Activated CD8-positive, alpha-beta memory T cell treated with anti-CD3 and anti-CD28 coated beads for 1 hour (primary cell): ENCODE results near the gene TTC28.

Experiments used
- DNase-seq, 2 donors: peaks; one replicate each; pipeline ENCODE4 v3.0.0-alpha.2; 2020; ENCODE audit warnings: low read depth in 1 of 2; ENCODE audit errors: extremely low read depth in 1 of 2

TTC28 gene

DNA sequence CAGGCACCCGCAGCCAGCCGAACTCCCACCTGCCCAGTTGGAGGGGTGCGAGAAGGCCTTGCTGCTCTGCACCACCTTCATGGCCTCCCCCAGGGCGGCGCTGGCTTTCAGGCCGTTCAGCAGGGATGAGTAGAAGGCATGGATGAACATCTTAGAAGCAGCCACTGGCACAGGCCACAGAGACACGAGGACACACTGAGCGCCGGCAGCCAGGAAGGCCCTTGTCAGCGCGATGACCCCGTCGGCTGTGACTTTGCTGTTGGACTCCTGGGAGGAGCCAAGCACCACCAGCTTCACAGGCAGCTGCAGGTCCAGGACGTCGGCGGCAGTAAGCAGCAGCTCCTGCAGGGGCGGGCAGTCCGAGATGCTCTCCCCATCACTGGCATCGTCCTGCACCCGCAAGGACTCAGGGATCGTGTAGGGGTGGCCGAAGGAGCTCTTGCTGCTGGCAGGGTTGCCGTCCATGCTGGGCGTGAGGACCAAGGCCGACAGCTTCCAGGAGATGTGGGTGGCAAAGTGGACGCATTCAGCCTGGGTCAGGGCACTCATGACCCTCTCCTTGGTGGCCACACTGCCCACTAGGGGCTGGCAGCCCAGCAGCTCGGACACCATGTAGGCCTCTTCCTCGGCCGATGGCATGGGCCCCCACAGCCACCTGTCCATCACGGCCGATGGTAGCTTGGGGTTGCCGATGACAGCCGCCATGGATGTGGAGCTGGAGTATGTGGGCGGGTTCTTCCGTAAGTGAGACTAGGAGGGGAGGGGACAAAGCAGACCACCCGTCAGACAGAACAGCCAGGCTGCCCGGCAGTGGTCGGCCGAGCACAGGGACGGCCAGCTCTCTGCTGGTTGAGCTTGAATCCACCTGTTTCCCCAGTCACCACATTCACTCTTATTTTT is 680.9 kb downstream of the TTC28 start:
- DNase-seq: no peak

DNA sequence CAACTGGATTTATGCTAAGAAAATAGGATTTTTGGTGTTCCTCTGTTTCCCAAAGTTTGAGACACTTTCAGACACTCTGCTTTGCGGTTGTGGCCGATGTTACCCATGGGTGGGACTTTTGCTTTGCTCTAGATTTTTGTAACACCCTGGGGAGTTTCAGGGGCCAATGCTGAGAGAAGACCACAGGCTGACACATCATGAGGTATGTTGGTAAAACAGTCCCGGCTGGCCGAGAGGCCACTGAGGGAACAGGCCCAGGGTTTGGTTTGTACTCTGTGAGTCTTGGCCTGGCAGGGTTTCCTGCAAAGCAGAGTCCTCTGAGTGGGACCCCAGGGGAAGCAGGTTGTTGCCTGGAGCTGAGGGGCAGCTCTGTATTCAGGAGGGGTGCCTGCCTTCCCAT is 682.1 kb downstream of the TTC28 start:
- no peak for DNase-seq

DNA sequence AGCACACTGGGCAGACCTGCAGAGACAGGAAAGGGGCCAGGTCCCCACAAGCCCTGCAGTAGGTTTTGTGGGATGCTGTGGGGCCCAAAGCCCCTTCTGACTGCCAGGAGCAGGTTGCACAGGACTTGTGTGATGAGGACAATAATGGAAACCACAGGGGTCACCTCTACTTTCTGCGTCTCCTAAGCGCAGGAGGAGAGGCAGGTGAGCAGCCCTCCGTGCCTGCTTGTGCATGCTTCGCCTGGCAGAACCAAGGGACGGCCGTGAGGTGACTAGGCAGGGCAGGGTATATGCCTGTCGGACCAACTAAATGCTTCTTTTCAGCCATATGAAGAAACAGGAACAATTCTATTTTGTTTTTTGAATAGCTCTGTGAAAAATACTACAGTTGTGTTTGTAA is 682.7 kb downstream of the TTC28 start:
- DNase-seq: no peak

DNA sequence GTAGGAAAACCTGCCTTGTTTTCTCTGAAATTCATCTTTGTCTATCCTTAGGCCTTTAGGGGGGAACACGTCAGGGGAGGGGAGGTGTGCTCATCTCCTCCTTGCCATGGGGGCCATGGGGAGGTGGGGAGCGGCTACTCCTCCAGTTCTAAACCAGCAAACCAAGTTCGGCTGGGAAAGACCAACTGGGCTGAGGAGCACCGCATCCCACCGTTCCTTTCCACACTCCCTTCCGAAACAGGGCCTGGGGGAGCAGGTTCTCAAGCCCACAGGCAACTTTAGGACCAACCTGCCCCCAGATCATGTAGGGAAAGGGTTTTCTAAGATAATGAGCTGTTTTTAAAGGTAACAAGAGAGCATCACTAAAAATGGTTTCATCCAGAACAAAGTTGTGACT is 683.1 kb downstream of the TTC28 start:
- DNase-seq: no peak

DNA sequence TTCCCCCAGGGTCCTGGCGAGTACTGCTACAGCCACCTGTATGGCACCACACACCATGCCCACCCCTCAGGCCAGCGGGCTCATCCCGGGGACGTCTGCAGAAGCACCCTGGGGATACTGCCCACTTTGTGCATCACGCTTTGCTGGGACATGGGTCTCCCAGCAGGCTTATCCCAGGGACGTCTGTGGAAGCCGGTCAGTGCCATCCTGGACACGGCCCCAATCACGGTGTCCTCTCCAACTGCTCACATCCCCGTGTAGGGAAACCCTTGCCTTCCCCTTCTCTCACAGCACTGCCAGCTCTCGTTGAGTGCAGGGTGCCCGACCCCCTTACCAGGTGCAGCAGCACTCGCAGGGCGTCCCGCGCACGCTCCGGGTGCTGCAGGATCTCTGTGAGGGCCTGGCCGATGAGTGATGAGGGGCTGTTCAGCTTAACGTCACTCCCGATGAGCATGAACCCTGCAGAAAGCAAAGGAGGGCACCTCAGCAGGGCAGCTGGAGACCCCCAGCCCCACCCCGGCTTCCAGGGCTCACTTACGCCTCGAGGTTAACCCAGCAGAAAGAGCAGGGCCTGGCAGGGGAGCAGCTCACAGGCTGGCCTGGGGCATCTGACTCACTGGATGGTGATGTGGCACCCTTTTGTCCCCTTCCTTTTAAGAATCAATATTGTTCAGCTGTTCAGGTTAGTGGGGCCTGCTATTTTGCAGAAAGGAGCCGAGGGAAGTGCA is 683.7 kb downstream of the TTC28 start:
- no peak for DNase-seq

DNA sequence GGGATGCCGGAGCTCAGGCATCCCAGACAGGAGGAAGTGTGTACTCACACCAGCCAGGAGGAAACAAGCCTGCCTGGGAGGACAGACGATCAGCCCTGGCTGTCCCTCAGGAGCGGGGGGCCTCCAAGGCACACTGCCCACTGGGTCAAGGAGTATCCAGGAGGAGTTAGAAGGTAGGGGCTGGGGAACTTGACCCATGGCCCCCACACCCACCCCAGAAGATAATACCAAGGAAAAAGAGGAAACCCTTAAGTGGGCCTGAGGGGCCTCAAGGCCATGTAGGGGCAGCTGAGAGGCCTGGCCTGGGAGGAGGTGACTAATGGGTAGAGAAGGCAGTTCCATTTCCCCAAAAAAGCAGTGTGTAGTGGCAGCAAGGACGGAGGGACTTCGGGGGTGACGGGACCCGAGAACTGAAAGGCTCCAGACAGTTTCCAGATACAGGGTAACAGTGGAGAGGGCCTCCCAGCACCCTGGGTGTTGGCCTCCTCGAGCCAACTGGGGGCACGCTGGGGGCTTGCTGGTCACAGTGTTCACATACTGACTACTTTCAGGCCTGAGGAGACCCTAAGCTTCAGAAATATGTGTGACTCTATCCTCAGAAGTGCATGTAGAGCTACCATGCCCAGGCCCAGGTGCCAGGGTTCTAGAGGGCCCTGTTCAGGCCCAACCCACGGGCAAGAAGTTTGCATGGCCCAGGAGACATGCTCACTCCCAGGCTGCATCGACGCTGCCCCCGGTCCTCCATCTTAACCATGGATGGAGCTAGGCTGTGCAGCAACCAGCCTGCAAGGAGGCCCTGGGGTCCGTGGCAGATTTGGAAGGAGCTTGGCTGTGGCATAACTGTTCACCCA is 684.9 kb downstream of the TTC28 start:
- no peak for DNase-seq

DNA sequence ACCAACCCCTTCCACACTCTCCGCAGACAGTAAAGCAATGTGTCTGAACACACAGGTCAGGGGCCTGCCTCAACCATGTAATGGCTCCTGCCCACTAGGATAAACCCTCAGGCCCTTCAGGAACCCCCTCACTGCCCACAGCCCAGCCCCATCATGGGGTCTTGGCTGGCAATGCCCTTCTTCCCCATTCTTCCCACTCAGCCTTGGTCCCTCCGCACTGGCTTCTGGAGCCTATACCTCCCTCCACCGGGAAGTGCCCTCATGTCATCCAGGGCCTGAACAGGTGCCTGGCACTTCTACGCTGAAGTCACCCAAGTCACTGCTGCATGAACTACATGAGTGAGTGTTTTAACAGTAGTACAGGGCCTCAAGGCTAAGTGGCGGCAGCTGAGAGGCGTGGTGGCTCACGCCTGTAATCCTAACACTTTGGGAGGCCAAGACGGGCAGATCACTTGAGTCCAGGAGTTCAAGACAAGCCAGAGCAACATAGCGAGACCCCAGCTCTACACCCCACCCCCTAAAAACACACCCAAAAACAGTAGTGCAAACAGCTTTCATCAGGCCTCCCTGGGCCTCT is 685.8 kb downstream of the TTC28 start:
- no peak for DNase-seq

DNA sequence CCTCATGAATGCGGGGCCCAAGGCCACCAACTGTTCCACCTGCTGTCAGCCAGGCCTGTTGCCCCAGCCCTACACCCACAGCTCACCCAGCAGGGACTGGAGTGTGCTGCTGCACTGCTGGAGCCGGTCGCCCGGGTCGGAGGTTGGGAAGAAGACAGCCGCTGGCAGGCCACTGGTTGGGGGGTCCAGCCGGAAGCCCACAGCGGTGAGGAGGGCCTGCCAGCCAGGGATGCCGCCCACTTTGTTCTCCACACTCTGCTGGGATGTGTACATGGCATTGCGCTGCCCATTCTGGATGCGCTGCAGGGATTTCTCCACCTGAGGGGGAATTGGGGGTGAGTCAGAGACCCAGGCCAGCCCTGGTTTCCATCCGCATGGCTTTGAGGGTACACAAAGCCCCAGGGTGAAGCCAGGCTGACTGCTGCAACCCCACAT is 686.4 kb downstream of the TTC28 start:
- no peak for DNase-seq

DNA sequence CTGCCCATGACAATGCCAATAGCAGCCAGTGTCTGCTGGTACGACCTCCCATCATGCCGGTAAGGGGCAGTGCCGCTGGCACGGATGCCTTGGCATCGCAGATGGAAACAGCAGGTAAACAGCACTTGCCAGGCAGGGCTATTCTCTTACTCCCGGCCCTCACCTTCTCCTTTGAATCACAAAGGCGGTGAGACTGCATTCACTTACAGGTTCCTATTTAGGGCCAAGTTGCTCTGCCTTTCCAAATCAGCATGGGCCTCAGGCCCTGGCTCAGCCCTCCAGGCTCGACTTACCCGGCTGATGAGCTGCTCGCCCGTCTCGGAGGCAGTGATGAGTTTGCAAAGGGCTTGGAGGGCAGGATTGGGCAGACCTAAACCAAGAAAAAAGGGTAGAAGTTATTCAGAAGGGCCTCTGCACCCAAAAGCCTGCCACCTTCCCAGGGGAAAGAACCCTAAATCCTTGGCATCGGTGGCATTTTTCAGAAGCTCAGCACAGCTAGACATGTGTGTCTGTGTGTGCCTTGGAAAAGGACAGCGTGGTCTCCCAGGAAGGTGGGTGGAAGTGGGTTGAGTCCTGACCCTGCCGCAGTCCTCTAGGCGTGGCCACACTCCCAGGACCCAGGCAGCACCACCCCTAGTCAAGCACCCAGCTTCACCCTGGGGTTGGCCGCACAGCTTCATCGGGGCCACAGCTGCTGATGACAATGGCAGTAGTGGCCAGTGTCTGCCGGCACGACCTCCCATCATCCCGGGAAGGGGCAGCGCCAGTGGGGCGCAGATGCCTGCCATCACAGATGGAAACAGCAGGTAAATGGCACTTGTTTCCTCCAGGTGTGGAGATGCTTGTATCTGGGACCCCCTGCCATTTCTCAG is 687.1 kb downstream of the TTC28 start:
- DNase-seq: no peak

DNA sequence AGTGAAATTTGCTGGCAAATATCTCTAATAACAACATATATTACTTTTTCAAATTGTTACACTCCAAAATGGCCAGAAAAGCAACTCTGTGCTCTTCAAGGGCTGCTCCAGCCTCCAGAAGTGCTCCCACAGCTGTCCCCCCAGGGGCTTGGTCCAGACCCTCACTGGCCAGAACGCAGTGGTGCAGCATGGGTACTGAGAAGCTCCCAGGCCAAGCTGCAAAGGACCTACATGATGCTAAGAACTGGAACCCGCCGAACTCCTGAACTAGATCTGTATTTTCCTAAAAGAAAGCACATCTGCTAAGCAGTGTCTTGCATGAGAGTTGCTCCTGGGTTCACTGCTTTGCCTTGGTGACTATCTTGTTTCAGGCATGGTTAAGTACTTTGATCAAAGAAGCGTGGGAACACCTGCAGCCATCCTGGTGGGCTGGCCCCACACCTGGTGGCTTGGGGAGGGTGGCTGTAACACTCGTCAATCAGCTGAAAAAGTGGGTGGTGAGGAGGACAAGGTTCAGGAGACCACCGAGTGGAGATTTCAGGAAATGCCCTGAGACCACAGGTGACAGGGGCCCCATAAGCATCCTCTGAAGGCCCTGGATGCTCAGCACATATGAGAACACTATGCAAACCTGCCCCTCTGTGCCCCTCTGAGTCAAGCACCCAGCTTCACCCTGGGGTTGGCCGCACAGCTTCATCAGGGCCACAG is 687.9 kb downstream of the TTC28 start:
- no peak for DNase-seq

DNA sequence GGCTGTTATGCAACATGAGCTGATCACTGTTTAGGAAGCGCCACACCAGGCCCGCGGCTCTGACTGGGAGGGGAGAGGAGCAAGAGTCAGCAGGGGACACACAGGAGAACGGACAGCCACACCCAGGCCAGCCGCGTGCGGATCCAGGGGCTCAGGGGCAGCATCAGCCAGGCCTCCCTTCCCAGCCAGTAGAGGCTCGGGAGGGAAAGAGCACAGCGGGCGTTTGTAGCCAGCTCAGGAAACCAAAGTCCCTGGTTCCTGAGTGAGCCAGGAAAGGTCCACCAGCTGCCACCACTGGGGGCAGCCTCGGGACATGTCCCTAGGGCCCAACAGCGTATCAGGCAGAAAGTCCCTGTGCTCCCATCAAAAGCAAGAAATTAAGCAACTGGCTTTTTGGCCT is 688.8 kb downstream of the TTC28 start:
- no peak for DNase-seq

DNA sequence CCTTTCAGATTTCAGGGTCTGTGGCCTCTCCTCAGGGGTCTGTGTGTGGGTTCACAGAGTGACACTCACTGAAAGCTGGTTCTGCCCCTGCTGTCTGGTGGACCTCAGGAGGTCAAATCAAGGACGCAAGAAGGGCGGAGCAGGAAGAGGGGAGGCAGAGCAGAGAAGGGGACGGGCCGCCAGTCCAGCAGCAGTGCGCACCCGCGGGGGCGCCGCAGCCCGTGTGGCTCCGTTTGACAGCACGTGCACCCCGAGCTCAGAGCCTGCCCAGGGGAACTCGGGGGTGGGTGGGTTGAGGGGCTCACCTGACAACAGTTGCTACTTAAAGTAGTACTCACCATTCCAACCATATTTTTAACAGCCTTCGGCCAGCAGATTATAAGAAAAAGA is 689.2 kb downstream of the TTC28 start:
- DNase-seq: no peak

DNA sequence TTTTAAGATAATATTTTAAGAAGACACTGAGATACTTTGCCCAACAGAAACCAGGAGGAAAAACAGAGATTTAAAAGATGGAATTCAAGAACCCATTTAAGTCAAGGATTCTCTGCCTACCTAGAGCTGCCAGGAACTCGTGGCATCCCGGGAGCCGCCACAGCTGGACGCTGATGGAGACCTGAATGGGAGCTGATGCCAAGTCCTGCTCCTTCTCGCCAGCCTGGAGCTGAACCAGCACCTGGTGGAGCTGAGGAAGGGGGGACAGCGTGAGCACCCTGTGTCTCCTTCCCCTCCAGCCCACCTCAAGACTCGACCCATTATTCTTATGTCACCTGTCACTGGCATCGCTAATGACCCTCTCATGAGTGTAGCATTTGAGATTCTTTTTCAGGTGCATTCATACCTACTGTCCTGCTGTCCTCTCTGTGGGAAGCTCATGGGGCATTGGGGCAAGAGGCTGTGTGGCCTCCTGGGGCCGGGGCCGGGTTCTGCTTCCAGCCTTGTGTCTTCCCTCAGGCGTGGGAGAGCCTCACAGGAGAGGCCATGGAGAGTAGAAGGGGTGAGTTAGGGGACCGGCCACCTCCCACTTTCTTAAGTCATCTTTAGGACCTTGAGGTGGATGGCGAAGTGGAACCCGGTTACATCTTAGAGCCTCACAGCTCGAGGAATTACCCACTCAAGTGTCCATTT is 689.7 kb downstream of the TTC28 start:
- DNase-seq: no peak

DNA sequence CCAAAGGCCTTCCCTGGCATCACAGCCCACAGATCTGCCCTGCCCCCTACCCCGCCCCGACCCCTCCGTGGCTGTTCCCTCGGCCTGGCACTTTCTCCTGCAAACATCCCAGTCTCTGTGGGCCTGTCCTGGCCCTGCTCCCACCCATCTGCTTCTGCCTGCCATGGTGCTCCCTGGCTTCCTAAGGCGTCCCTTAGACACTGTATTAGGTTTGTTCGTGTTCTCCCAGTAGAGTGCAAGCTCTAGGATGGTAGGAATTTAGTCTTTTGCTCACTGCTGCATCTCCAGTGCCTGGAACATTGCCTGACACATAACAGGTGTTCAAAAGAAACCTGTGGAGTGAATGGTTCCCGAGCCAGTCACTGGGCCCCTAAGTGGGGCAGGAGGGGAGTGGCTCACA is 690.9 kb downstream of the TTC28 start:
- DNase-seq: no peak

DNA sequence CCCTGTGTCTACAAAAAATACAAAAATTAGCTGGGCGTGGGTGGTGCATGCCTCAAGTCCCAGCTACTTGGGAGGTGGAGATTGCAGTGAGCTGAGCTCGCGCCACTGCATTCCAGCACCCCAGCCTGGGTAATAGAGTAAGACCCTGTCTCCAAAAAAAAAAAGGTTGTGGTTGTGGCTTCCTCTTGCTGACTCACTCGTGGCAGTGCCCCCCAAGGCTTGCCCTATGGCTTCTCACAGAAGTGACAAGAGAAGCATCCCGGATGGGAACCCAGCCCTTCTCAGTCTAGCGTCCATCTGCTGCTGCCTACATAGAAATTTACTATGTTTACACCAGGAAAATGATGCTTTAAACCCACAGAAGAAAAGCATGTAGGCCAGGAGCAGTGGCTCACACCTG is 692.1 kb downstream of the TTC28 start:
- DNase-seq: no peak

DNA sequence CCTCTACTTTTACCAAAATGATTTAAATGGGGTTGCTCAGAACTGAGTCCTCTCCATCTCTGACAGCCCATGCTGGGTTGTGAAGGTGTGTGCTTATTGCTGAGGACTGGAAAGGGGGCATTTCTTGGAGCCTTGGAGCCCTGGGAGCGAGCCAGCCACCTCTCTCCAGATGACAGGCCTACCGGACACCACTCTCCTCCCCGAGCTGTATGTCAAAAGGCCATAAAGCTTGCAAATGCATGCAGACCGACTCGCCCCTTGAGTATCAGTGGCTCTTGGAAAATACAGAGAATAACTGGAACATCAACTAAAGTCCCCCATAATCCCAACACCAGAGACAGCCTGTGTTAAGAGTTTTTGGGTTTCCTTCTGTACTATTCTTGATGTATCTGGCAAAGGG is 692.7 kb downstream of the TTC28 start:
- no peak for DNase-seq

DNA sequence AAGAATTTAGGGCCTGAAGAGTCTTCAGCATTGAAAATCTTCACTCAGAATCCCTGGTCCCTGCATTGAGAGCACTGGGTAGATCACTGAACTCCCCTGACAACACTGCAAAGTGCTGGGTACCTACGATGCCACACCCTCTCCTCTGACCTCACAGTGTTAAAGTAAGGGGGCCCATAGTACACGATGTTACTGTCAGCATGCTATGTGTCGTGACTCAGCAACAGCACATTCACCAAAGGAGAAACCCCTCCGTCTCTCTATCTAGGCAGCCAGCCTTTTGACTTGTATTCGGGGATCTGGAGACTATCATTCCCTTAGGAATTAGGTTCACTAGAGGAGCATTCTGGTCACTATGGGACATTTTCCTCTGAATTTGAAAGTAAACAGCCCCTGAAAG is 693.2 kb downstream of the TTC28 start:
- DNase-seq: no peak

DNA sequence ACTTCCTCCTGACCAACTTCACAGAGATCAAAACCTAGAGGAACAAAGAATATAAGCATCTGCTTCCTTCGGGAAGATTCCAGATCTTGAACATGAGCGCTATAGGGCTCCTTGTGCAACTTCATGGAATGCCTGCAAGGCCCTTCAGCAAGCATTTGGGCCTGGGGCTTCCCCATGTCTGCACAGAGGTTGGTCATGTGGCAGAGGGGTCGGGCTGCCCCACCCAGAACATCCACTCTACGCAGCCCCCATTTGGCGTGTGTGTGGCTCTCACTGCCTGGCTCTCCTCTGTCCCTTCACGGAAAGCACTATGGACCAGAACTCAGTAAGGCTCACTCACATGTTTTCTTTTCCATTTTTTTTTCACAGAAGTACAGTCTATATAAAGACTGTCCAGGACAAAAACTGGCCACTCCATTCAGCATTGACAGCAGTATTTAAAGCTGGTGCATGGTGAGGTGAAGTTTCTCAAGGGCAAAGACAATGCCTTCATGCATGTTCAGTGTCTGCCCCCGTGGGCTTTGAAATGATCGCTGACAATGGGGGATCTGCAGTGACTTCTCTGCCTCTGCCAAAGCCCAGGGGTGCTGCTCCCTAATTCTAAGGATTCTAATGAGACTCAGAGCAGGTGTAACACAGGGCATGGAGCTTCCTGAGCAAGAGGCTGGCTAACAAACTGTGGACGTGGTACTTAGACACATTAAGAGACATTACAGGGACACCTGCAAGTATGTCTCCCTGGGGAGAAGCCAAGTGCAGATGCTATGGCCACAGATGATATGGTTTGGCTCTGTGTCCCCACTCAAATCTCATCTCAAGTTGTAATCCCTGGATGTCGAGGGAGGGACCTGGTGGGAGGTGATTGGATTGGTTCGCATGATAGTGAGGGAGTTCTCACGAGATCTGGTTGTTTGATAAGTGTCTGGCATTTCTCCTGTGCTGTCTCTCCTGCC is 694.0 kb downstream of the TTC28 start:
- no peak for DNase-seq
